ENCODE measurements around the gene CCSAP.
"Not testable (repeated sequence)": the region's sequence is repeated elsewhere in the genome, so short reads cannot be mapped to it uniquely, and the experiment has no call there.

CCSAP gene

GRCh38 chr1:229342656-229343569 lies at the start of gene CCSAP:
Gene CCSAP, minus strand, starts transcription at chr1:229343047. Its CDS starts 582 bp downstream, at chr1:229342465.
- peak in 41 of 42 donors; percentile 28 to 89 (median 77) for DNase-seq
- intact Hi-C loops (cut with DNase I): loop anchor here (5.0 to 10.0 kb wide), 3 partner anchors 62 to 86 kb away; partner anchors contain the start of gene RAB4A

GRCh38 chr1:229390130-229390529 lies 47.3 kb upstream of the CCSAP start:
- DNase-seq: no peak
- intact Hi-C loops (cut with DNase I): no loop called here

- intact Hi-C loops (cut with DNase I): no loop called here
- no peak for DNase-seq
These were observed 46.2 kb upstream of the CCSAP start for GRCh38 chr1:229388897-229389580.

GRCh38 chr1:229385853-229386456 lies 43.1 kb upstream of the CCSAP start:
- intact Hi-C loops (cut with DNase I): no loop called here
- DNase-seq: no peak

- DNase-seq: no peak
- intact Hi-C loops (cut with DNase I): no loop called here
These were observed 42.0 kb upstream of the CCSAP start for GRCh38 chr1:229384822-229385221.

GRCh38 chr1:229383961-229384360 lies 41.1 kb upstream of the CCSAP start:
- intact Hi-C loops (cut with DNase I): no loop called here
- no peak for DNase-seq

- no peak for DNase-seq
- intact Hi-C loops (cut with DNase I): no loop called here
These were observed 40.3 kb upstream of the CCSAP start for GRCh38 chr1:229383188-229383587.

GRCh38 chr1:229381234-229381633 lies 38.4 kb upstream of the CCSAP start:
- intact Hi-C loops (cut with DNase I): no loop called here
- no peak for DNase-seq

- DNase-seq: no peak
- intact Hi-C loops (cut with DNase I): no loop called here
These were observed 37.8 kb upstream of the CCSAP start for GRCh38 chr1:229380536-229381160.

GRCh38 chr1:229379846-229380245 lies 37.0 kb upstream of the CCSAP start:
- DNase-seq: peak in 1 of 42 donors; percentile 3
- intact Hi-C loops (cut with DNase I): no loop called here

- intact Hi-C loops (cut with DNase I): no loop called here
These were observed 35.9 kb upstream of the CCSAP start for GRCh38 chr1:229378586-229379367.

GRCh38 chr1:229378035-229378434 lies 35.2 kb upstream of the CCSAP start:
- DNase-seq; intact Hi-C loops (cut with DNase I): not testable (repeated sequence)

More at GRCh38 chr1:229378586-229379367, 35.9 kb upstream of the CCSAP start:
- peak in 7 of 42 donors; percentile 12 to 33 (median 22) for DNase-seq

- DNase-seq: no peak
- intact Hi-C loops (cut with DNase I): no loop called here
These were observed 34.6 kb upstream of the CCSAP start for GRCh38 chr1:229377429-229377828.

- no peak for DNase-seq
- intact Hi-C loops (cut with DNase I): no loop called here
These were observed 33.7 kb upstream of the CCSAP start for GRCh38 chr1:229376521-229376920.

- intact Hi-C loops (cut with DNase I): no loop called here
- DNase-seq: no peak
These were observed 31.6 kb upstream of the CCSAP start for GRCh38 chr1:229374485-229374884.

GRCh38 chr1:229373395-229373794 lies 30.5 kb upstream of the CCSAP start:
- no peak for DNase-seq
- intact Hi-C loops (cut with DNase I): no loop called here

- DNase-seq: no peak
- intact Hi-C loops (cut with DNase I): no loop called here
These were observed 29.4 kb upstream of the CCSAP start for GRCh38 chr1:229372251-229372650.

- no peak for DNase-seq
- intact Hi-C loops (cut with DNase I): no loop called here
These were observed 28.8 kb upstream of the CCSAP start for GRCh38 chr1:229371624-229372023.
